Keratinocyte (primary cell): ENCODE results near the gene ATXN7L1.

Experiments
- EZH2 ChIP-seq: IDR thresholded peaks from one replicate; pipeline ENCODE4 v1.6.1; 2012; ENCODE audit warnings: inconsistent platforms, mild to moderate bottlenecking, low read length, moderate library complexity
- TF ChIP-seq, protein P1 (sequence below), 3 experiments: IDR thresholded peaks in 1 of 3; conservative IDR thresholded peaks in 1 of 3; optimal IDR thresholded peaks in 1 of 3; 2 replicates in 2 of 3; 3 replicates in 1 of 3; pipeline versions ENCODE3 to v1.5.1; 2011; ENCODE audit warnings: low read length in 3 of 3, mild to moderate bottlenecking in 3 of 3, moderate library complexity in 2 of 3, control low read depth in 1 of 3, inconsistent platforms in 1 of 3; ENCODE audit not compliant: insufficient read depth in 2 of 3; ENCODE audit errors: extremely low read depth in 1 of 3

GRCh38 chr7:105808703-105809590 is 67.5 kb downstream of the ATXN7L1 start:
- TF ChIP-seq, protein P1, sequence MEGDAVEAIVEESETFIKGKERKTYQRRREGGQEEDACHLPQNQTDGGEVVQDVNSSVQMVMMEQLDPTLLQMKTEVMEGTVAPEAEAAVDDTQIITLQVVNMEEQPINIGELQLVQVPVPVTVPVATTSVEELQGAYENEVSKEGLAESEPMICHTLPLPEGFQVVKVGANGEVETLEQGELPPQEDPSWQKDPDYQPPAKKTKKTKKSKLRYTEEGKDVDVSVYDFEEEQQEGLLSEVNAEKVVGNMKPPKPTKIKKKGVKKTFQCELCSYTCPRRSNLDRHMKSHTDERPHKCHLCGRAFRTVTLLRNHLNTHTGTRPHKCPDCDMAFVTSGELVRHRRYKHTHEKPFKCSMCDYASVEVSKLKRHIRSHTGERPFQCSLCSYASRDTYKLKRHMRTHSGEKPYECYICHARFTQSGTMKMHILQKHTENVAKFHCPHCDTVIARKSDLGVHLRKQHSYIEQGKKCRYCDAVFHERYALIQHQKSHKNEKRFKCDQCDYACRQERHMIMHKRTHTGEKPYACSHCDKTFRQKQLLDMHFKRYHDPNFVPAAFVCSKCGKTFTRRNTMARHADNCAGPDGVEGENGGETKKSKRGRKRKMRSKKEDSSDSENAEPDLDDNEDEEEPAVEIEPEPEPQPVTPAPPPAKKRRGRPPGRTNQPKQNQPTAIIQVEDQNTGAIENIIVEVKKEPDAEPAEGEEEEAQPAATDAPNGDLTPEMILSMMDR (optimal IDR thresholded peaks at IDR 0.05 in 1 of 3, IDR thresholded peaks at IDR 0.05 in 1 of 3, conservative IDR thresholded peaks at IDR 0.05 in 1 of 3; ENCODE audit: extremely low read depth in 1 of 3, insufficient read depth in 2 of 3, low read length in 3 of 3): no peak
- TF ChIP-seq EZH2: no peak
